Muscle layer of duodenum (tissue), 2 donors: Measurements from ENCODE around the gene ULBP1.
"Not testable (repeated sequence)": the region's sequence is repeated elsewhere in the genome, so short reads cannot be mapped to it uniquely, and the experiment has no call there.

Experiments used
- H3K27ac ChIP-seq: one replicate; pipeline ENCODE4 v1.7.0; 2013; ENCODE audit warnings: mild to moderate bottlenecking, low read length
- H3K27me3 ChIP-seq: one replicate; pipeline ENCODE4 v1.7.0; 2013; ENCODE audit warnings: low read depth, mild to moderate bottlenecking, control low read depth, low read length
- H3K36me3 ChIP-seq, 2 donors: one replicate each; pipeline ENCODE4 v1.7.0; 2013; ENCODE audit warnings: low read length in 2 of 2, control low read depth in 1 of 2, mild to moderate bottlenecking in 1 of 2; ENCODE audit not compliant: insufficient read depth in 2 of 2, control insufficient read depth in 1 of 2
- H3K4me1 ChIP-seq, 2 donors: one replicate each; pipeline ENCODE4 v1.7.0; 2013; ENCODE audit warnings: low read length in 2 of 2, mild to moderate bottlenecking in 2 of 2, control low read depth in 1 of 2, moderate library complexity in 1 of 2; ENCODE audit not compliant: insufficient read depth in 2 of 2, control insufficient read depth in 1 of 2
- H3K4me3 ChIP-seq, 2 donors: one replicate each; pipeline ENCODE4 v1.7.0; 2013; ENCODE audit warnings: low read length in 2 of 2, low read depth in 1 of 2, mild to moderate bottlenecking in 1 of 2
- H3K9me3 ChIP-seq, 2 donors: one replicate each; pipeline ENCODE4 v1.7.0; 2013; ENCODE audit warnings: low read length in 2 of 2, control low read depth in 1 of 2, mild to moderate bottlenecking in 1 of 2; ENCODE audit not compliant: control insufficient read depth in 1 of 2
- donor health status: healthy.

Gene ULBP1

DNA sequence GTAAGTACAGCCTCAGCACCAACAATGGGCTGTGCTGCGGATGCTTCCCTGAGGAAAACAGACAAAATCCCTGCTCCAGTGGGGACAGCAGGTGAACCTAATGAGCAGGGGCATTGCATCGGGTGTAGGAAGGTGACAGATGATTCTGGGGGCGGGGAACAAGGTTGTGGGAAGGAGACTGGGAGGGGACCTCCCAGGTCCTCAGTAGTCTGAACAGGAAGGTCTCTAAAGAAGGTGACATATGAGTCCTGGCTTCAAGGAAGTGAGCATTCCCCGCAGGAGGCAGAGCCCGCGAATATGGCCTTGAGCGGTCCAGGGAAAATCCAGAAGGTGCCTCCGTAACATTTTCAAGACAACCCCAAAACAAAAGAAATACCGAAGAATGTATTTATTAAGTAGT lies 19.4 kb downstream of the ULBP1 start:
- peaks cover 54% of the 10 kb centered on the region for H3K27me3 ChIP-seq
- H3K4me3 ChIP-seq: no peak overlapping the region
- H3K27ac ChIP-seq: no peak overlapping the region
- H3K9me3 ChIP-seq: peaks cover 5 to 7% of the 10 kb centered on the region in 2 donors
- no peaks in the 10 kb centered on the region for H3K36me3 ChIP-seq
- no peaks in the 10 kb centered on the region for H3K4me1 ChIP-seq

DNA sequence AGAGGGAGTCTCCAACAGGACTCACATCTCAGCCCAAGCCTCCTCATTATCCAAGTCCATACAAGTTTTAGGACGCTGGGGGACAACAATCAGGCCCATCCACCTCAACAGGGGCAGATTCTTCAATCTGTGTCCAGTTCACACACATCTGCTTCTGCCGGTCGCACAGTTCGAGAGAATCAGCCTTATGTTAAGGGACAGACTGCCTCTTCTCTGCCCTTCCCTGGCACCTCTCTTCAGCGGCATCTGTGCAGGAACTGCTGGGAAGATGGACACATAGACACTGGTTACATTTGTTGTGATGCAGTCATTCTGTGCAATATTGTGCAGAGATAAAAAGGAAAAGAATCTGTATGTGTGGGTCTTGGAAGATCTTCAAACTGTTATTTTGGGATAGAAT lies 21.0 kb downstream of the ULBP1 start:
- Histone ChIP-seq H3K4me1 (peaks cover 0 to 2% of the 10 kb centered on the region in 2 donors), H3K27ac (no peak overlapping the region), H3K36me3 (no peaks in the 10 kb centered on the region), H3K9me3 (peaks cover 7 to 15% of the 10 kb centered on the region in 2 donors), H3K27me3 (peaks cover 70% of the 10 kb centered on the region), H3K4me3 (no peak overlapping the region)

DNA sequence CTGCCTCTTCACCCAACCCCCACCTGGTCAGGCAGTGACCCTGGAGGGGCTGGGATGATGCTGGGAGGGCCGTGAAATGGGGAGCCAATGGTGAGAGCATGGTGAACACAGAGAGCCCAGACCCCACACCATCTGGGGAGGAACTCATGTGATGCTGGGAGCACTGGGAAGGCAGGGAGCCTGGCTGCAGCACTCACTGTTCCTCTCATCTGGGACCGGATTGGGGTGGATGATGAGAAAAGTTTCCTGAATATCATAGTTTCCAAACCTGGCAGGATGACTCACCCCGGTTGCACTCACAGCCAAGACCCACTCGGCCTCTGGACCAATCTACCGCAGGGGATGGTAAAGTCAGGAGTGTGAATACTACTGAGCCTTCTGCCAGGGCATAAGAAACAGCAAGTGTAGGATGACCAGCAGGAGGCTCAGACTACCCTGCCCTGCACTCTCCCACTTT lies 21.8 kb downstream of the ULBP1 start:
- Histone ChIP-seq H3K4me3 (no peak overlapping the region), H3K9me3 (peaks cover 7 to 15% of the 10 kb centered on the region in 2 donors), H3K27ac (no peak overlapping the region), H3K27me3 (peaks cover 77% of the 10 kb centered on the region), H3K4me1 (peaks cover 0 to 9% of the 10 kb centered on the region in 2 donors), H3K36me3 (no peaks in the 10 kb centered on the region)

DNA sequence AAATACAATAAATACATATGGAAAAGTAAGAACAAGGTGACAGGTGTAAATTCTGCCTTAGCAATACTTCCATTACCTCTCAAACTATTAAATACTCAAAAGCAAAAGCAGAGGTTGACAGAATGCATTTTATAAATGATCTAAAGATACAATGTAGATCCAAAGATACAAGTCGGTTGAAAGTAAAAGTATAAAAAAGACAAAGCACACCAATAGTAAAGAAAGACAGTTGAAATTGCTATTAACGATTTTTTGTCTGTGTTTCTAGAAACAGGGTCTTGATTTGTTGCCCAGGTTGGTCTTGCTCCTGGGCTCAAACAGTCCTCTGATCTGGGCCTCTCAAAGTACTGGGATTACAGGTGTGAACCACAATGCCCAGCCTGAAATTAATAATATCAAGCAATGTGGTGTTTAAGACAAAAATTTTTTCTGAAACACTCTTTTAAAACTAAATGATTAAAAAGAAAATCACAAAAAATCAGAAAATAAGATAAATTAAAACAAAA lies 23.9 kb downstream of the ULBP1 start:
- H3K9me3 ChIP-seq: peaks cover 7 to 15% of the 10 kb centered on the region in 2 donors

DNA sequence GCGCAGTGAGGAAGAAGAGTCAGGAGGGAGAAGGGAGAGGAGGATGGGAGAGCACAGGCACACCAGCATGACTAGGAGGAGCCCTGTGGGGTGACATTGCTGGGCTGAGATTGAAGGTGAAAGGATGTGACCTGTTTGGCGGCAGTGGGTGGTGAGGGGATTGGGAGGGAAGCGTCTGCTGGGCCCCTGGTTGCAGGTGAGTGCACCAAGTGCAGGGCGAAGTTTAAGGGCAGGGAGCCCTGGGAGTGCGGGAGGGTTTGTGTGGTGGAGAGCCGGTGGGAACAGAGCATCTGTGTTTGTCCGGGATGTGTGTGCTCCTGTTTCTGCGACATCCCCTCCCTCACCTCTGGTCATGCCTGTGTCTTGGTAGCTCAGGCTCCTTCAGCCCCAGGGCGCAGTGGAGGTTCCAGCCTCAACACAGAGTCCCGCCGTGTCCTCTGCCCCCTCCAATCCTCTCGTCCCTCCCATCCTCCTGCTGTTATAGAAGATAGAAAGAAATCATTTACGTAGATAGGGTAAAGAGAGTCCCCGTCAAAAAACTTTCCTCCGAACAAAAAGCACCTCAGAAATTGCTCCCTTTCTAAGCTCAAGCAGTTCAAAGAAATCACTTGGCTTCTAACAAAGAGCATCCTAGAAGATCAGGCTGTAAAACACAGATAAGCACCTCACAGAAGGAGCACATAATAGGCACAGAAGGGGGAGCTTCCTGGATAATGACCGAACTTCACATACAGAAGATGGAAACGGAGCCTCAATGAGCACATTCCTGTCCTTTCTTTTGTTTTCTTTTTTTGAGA lies 25.0 kb downstream of the ULBP1 start:
- H3K4me1 ChIP-seq: peaks cover 0 to 19% of the 10 kb centered on the region in 2 donors
- peaks cover 7 to 15% of the 10 kb centered on the region in 2 donors for H3K9me3 ChIP-seq
- H3K36me3 ChIP-seq: no peaks in the 10 kb centered on the region
- H3K4me3 ChIP-seq: no peak overlapping the region
- peaks cover 80% of the 10 kb centered on the region for H3K27me3 ChIP-seq
- H3K27ac ChIP-seq: no peak overlapping the region

More for the DNA sequence above, 23.9 kb downstream of the ULBP1 start:
- Histone ChIP-seq H3K4me3 (no peak overlapping the region), H3K4me1 (peaks cover 0 to 19% of the 10 kb centered on the region in 2 donors), H3K27ac (no peak overlapping the region), H3K27me3 (peaks cover 82% of the 10 kb centered on the region), H3K36me3 (no peaks in the 10 kb centered on the region)

DNA sequence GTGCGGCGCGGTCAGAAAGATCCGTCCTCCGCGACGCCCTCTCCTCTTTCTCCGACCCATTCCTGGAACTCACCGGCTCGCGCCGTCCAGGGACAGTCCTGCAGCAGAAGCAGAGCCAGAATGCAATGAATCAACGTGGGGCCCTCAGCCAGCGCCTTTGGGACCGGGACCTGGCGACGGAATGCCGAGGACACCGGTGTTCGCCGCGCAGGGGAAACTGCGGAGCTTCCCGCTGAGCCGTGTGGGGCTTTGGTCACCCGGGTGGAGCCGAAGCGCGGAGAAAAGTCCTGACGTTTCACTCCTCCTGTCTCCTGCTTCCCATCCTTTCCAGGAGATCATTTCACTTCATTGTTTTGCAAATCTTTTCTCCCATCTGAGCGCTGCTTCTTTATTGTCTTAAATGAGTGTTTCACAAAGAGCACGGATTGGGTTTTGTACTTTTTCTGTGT lies 26.5 kb downstream of the ULBP1 start:
- H3K36me3 ChIP-seq: no peaks in the 10 kb centered on the region

DNA sequence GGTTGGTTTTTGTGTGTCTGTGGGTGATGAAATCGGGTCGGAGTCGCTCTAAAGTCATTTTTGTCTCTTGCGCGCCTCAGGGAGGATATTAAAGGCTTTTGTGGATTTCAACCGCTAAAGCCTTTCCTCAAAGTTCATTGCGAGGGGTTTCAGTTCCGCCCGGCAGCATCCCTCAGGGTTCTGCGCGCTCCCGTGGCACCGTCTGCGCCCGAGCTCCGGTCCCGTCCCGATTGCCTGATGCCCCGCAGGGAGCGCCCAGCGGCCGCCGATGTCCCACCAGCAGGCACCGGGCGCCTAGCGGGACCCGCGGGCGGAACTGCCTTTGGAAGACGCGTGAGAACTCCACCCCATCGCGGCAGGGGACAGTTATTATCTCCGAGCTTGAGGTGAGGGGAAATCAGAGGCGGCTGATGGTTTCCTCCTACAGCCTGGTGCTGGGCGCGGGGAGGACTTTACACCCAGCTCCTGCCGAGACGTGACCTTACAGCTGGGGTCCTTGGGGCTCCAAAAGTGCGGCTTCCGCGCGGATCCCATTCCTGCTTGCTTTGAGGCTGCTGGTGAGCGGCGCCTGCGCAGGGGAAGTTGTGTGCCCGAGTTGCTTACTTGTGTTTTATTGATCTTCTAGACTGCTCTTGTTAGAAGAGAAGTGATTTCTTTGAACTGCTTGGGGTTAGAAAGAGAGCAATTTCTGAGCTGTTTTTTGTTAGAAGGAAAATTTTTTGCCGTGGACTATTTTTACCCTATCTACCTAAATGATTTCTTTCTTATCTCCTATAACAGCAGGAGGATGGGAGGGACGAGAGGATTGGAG lies 27.1 kb downstream of the ULBP1 start:
- no peak overlapping the region for H3K27ac ChIP-seq
- no peaks in the 10 kb centered on the region for H3K36me3 ChIP-seq
- H3K4me1 ChIP-seq: peaks cover 0 to 19% of the 10 kb centered on the region in 2 donors
- H3K27me3 ChIP-seq: peaks cover 80% of the 10 kb centered on the region
- peak overlapping the region in 1 of 2 donors; percentile 53 for H3K4me3 ChIP-seq
- peaks cover 7 to 15% of the 10 kb centered on the region in 2 donors for H3K9me3 ChIP-seq

More for the DNA sequence above, 26.5 kb downstream of the ULBP1 start:
- H3K9me3 ChIP-seq: peaks cover 7 to 15% of the 10 kb centered on the region in 2 donors
- peaks cover 0 to 19% of the 10 kb centered on the region in 2 donors for H3K4me1 ChIP-seq
- peaks cover 80% of the 10 kb centered on the region for H3K27me3 ChIP-seq
- no peak overlapping the region for H3K4me3 ChIP-seq
- H3K27ac ChIP-seq: no peak overlapping the region

DNA sequence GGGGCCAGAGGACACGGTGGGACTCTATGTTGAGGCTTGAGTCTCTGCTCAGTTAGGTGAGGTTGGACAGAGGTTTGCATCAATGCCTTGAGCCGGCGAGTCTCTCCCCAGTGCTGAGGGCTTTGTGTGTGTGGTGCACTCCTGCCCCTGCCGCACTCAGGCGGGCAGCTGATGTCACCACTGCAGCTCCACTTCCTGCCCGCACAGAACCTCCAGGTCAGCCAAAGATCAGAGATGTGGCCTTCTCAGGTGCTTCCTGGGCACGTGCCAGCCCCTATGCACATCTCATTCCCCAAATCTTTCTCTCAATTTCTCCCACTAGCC lies 27.7 kb downstream of the ULBP1 start:
- not testable (repeated sequence) for H3K27ac ChIP-seq, H3K36me3 ChIP-seq
- Histone ChIP-seq H3K9me3 (peaks cover 7 to 15% of the 10 kb centered on the region in 2 donors), H3K4me1 (peaks cover 0 to 19% of the 10 kb centered on the region in 2 donors), H3K27me3 (peaks cover 75% of the 10 kb centered on the region), H3K4me3 (peak overlapping the region in 1 of 2 donors; percentile 53)

DNA sequence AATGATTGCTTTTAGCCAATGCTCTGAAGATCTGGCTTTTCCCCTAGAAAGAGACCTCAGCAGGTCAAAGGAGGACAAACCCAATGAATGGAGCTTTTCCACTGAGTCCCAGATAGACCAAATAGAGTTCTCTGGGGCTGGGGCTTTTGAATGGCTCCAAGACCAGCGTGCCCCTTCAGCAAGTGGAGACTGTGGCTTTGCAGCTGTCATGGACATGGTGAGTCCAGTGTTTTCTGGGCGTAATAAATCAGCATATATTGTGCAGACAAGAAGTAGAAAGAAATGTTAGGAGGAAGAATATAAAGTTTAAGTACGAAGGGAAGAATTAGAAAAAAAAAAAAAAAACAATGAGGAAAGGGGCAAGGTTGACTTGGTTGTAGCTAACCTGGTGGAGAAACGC lies 28.1 kb downstream of the ULBP1 start:
- H3K27me3 ChIP-seq: peaks cover 71% of the 10 kb centered on the region
- H3K4me1 ChIP-seq: peaks cover 0 to 19% of the 10 kb centered on the region in 2 donors
- no peak overlapping the region for H3K4me3 ChIP-seq
- H3K27ac ChIP-seq: no peak overlapping the region
- peaks cover 7 to 15% of the 10 kb centered on the region in 2 donors for H3K9me3 ChIP-seq
- H3K36me3 ChIP-seq: no peaks in the 10 kb centered on the region

DNA sequence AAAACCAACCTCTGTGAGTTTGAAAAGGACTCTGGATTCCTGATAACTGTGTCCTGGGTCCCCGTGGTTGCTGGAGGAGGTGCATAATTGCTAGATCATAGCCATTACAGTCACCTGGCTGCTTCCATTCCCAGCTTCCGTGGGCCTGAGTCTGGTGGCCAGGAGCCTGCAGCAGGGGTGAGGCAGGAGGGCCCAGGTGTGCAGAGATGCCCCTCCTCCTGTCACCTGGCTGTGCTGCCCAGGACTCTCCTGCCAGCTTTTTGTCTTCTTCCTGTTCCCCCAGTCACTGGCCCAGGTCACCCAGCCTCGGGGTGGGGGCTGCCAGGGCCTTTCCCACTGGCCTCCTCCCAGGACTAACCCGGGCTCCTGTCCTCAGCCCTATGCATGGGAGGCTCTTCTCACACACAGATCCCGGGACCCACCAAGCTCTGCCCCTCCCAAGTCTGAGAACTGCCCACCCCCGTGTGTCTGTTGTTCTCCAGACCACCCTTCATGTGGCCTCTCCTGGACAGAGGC lies 31.6 kb downstream of the ULBP1 start:
- Histone ChIP-seq H3K9me3 (no peaks in the 10 kb centered on the region), H3K36me3 (no peaks in the 10 kb centered on the region), H3K4me1 (peaks cover 0 to 12% of the 10 kb centered on the region in 2 donors), H3K27ac (no peak overlapping the region), H3K4me3 (no peak overlapping the region), H3K27me3 (peaks cover 44% of the 10 kb centered on the region)

DNA sequence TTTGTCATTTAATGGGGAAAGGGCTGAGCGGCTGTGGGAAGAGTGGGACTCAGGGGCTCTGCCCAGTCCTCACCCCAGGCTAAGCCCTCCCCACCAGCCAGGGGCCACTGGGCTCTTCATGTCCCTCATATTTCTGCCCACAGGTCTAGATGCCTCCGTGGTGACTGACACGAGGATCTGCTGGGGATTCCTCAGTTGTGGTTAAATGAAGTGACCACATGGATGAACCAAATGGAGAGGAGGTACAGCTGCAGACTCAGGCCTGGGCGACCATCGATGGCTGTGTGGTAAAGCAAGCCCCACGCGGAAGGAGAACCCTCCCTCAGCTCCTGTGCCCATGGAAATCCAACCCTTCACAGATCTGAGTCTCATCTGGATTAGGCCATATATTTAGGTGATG lies 32.2 kb downstream of the ULBP1 start:
- Histone ChIP-seq H3K27me3 (peaks cover 37% of the 10 kb centered on the region), H3K36me3 (no peaks in the 10 kb centered on the region), H3K9me3 (no peaks in the 10 kb centered on the region), H3K4me1 (peaks cover 0 to 5% of the 10 kb centered on the region in 2 donors), H3K4me3 (no peak overlapping the region), H3K27ac (no peak overlapping the region)
